GM12872 (cell line): Measurements from ENCODE around the gene CCDC18.

ENCODE experiments used
- CTCF ChIP-seq: IDR thresholded peaks from 3 replicates; pipeline ENCODE4 v1.5.1; 2011; ENCODE audit warnings: low read depth, mild to moderate bottlenecking, low read length, moderate library complexity; ENCODE audit not compliant: insufficient read depth

CCDC18 gene

DNA sequence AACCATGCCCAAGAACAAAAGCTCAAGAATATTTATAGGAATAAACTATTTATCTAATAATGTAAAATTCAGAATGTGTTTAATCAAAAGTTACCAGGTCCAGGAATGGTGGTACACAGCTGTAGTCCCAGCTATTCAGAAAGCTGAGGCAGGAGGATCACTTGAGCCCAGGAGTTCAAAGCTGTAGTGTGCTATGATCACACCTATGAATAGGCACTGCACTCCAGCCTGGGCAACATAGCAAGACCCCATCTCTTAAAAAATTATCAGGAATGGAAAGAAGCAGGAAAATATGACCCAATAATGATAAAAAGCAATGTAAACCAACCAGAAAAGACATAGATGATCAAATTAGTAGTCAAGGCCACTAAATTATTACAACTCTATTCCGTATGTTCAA lies 103.0 kb downstream of the CCDC18 start:
- TF ChIP-seq CTCF, result no peak

DNA sequence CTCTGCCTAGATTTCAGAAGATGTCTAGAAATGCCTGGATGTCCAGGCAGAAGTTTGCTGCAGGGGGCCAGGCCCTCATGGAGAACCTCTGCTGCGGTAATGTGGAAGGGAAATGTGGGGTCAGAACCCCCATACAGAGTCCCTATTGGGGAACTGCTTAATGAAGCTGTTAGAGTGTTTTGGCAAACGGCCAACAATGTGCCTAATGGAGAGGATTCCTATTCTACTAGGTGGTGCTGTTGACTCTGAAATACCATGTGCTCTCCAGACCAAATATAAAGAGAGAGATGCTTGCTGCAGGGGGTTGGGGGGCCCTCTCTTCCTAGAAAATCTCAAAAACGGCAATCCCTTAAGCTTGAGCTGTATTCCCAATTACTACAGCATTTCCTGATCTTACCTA lies 108.0 kb downstream of the CCDC18 start:
- TF ChIP-seq CTCF, result no peak

DNA sequence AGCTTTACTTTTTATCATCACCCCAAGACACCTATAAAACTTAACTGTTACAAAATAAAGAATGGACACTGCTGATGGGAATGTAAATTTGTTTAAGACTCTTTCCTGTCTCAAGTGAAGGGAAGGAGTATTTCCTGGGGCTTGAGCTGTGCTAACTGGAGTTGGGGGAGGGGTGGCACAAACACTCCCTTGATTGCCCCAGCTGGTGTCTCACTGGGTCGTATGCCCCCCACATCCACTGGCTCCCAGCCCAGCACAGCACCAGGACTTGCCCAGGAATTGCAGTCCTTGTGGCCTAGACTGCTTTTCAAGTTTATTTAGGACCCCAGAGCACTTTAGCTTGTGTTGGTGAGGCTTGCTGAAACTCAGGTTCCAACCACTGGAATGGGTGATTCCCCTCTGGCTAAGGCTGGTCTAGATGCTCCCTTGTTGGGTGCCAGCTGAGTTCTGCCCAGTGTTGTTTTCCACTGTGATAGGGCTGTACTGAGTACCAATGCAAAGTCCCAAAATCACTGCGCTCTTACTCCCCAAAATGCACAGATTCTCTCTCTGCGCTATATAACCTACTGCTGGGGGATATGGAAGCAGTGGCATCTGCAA lies 116.1 kb downstream of the CCDC18 start:
- no peak for TF ChIP-seq CTCF

DNA sequence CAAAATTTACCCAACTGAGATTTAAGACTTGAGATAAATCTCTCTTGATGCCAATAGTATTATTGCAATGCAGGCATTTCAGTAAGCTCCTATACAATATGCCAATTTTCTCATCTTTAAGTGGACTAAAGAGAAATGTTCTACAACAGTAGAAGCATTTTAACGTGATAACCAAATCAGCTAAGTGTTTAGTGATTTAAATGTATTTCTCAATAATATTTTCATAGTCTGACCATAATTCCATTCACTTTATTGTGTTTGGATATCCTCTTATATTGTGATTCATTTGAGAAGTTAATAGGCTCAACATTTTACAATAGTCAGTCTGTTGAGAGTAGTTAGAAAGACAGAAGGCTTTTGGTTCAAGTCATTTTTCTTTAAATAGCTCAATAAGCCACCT lies 120.6 kb downstream of the CCDC18 start:
- no peak for TF ChIP-seq CTCF

GRCh38 chr1:93302078-93302477 lies 121.6 kb downstream of the CCDC18 start:
- no peak for TF ChIP-seq CTCF

DNA sequence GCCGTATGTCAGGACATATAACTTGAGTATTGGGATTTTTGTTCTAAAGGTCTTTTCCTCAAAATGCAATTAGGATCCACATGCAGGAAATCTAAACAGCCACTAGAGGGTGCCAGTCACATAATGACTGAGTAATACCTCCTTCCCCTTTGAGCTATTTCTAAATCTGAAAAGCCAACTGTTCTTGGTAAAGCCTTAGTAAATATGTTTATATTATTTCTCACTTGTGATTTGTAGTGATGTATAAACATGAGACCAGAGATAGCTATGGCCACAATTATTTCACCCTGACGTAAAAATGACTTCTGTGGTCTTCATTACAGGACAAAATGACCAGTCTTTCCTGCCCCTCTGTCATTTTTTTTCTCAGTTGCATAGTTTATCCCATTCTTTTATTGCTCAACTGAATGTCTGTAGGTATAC lies 124.2 kb downstream of the CCDC18 start:
- peak; percentile 79 for TF ChIP-seq CTCF

DNA sequence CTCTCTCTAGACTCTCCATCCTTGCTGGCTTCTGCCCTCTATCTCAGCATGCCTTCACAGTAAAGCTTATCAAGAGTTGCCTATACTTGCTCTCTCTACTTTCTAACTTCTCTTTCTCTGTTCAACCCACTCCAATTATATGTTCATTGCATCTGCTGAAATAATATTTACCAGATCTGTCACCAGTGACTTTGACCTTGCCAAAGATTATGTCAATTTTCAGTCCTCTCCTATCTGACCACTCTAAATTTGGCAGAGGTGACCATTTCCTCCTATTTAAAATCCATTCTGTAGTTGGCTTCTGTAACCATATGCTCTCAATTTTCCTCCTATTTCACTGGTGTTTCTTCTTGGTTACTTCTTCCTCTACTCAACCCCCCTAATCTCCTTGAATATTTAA lies 126.4 kb downstream of the CCDC18 start:
- no peak for TF ChIP-seq CTCF

DNA sequence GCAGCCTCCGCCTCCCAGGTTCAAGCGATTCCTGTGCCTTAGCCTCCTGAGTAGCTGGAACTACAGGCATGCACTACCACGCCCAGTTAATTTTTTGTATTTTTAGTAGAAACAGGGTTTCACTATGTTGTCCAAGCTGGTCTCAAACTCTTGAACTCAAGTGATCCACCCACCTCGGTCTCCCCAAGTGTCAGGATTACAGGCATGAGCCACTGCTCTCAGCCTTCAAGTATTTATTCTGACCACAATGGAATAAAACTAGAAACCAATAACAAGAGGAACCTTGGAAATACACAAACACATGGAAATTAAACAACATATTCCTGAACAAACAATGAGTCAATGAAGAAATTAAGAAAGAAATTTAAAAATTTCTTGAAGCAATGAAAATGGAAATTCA lies 132.5 kb downstream of the CCDC18 start:
- TF ChIP-seq CTCF, result no peak
